ENCODE data around the gene NR2C2.

DNA sequence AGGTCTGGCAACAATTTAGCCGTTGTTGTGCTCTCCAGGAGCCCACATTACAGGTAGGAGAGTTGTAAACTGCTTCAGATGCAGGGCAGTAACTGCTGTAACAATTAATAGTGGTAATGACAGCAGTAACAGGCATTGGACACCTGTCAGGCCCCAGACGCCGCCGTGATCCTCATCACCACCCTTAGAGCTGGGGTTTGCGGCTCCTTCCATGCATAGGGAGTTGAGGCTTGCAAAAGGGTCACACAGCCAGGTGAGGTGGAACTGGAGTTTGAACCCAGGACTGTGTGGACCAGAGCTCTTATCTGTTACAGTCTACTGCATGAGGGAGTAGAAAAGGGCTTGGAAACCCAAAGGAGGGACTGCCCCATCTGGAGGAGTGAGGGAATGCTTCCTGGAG is 26.8 kb upstream of the NR2C2 start:
- TF ChIP-seq, protein P1, sequence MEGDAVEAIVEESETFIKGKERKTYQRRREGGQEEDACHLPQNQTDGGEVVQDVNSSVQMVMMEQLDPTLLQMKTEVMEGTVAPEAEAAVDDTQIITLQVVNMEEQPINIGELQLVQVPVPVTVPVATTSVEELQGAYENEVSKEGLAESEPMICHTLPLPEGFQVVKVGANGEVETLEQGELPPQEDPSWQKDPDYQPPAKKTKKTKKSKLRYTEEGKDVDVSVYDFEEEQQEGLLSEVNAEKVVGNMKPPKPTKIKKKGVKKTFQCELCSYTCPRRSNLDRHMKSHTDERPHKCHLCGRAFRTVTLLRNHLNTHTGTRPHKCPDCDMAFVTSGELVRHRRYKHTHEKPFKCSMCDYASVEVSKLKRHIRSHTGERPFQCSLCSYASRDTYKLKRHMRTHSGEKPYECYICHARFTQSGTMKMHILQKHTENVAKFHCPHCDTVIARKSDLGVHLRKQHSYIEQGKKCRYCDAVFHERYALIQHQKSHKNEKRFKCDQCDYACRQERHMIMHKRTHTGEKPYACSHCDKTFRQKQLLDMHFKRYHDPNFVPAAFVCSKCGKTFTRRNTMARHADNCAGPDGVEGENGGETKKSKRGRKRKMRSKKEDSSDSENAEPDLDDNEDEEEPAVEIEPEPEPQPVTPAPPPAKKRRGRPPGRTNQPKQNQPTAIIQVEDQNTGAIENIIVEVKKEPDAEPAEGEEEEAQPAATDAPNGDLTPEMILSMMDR (IDR thresholded peaks at IDR 0.05; ENCODE audit: insufficient read depth, low read length, poor library complexity, severe bottlenecking): no peak
- TF ChIP-seq EZH2phosphoT487 (conservative IDR thresholded peaks at IDR 0.05; ENCODE audit: low read length): no peak
